GM12878 (cell line): ENCODE data around the gene IMMP2L. TPM values are rescaled to one million over a fixed set of nuclear protein-coding genes. Genes with fewer than 3 reads are reported as not detected.

ENCODE experiments used
- BCL11A ChIP-seq: IDR thresholded peaks from 2 replicates; pipeline ENCODE4 v1.6.1; 2011; ENCODE audit warnings: low read depth, low read length
- CBX5 ChIP-seq: sonication (generic); IDR thresholded peaks from 2 replicates; pipeline ENCODE4 v1.6.1; 2016; ENCODE audit warnings: low read depth, moderate library complexity, mild to moderate bottlenecking, inconsistent platforms
- CHD1 ChIP-seq: IDR thresholded peaks from 2 replicates; pipeline ENCODE4 v1.6.1; 2012; ENCODE audit warnings: low read depth, low read length, improper control_type of control experiment
- EED ChIP-seq: sonication (generic); IDR thresholded peaks from 2 replicates; pipeline ENCODE4 v1.6.1; 2016; ENCODE audit warnings: antibody characterized with exemption, low read depth
- EZH2 ChIP-seq: IDR thresholded peaks from 2 replicates; pipeline ENCODE4 v1.6.1; 2012; ENCODE audit warnings: low read depth, mild to moderate bottlenecking, control low read depth, inconsistent platforms, low read length, borderline replicate concordance; ENCODE audit not compliant: control insufficient read depth
- JUND ChIP-seq: IDR thresholded peaks from 2 replicates; pipeline ENCODE4 v1.6.1; 2012; ENCODE audit warnings: low read depth, mild to moderate bottlenecking, low read length, improper control_type of control experiment, moderate library complexity
- KDM1A ChIP-seq: fragments of 200-600 bp; sonication (generic); IDR thresholded peaks from 2 replicates; pipeline ENCODE4 v1.6.1; 2016; ENCODE audit warnings: borderline replicate concordance
- MTA2 ChIP-seq: fragments of 450-650 bp; IDR thresholded peaks from 2 replicates; pipeline ENCODE4 v1.6.1; 2016; ENCODE audit warnings: low read depth, mild to moderate bottlenecking, moderate library complexity
- MTA3 ChIP-seq: IDR thresholded peaks from 2 replicates; pipeline ENCODE4 v1.6.1; 2012; ENCODE audit warnings: low read length, inconsistent platforms, borderline replicate concordance
- NFYB ChIP-seq: IDR thresholded peaks from 2 replicates; pipeline ENCODE4 v1.6.1; 2011; ENCODE audit warnings: low read depth, mild to moderate bottlenecking, low read length, improper control_type of control experiment, moderate library complexity; ENCODE audit not compliant: insufficient read depth
- POLR2A ChIP-seq: IDR thresholded peaks from 2 replicates; pipeline ENCODE4 v1.6.1; 2011; ENCODE audit warnings: low read depth, mild to moderate bottlenecking, low read length
- RCOR1 ChIP-seq: conservative IDR thresholded peaks from 2 replicates; pipeline ENCODE4 v1.6.1; 2012; ENCODE audit warnings: low read depth, low read length, improper control_type of control experiment
- SMARCA5 ChIP-seq: fragments of 450-650 bp; IDR thresholded peaks from 2 replicates; pipeline ENCODE4 v1.6.1; 2017; ENCODE audit warnings: mild to moderate bottlenecking
- SMC3 ChIP-seq: IDR thresholded peaks from 2 replicates; pipeline ENCODE4 v1.6.1; 2011; ENCODE audit warnings: low read length, improper control_type of control experiment, borderline replicate concordance
- SREBF1 ChIP-seq: IDR thresholded peaks from 2 replicates; pipeline ENCODE4 v1.6.1; 2012; ENCODE audit warnings: mild to moderate bottlenecking, low read length
- SREBF2 ChIP-seq: IDR thresholded peaks from 2 replicates; pipeline ENCODE4 v1.6.1; 2012; ENCODE audit warnings: mild to moderate bottlenecking, low read length
- SRF ChIP-seq, 2 experiments: IDR thresholded peaks; 2 replicates each; pipeline ENCODE4 v1.6.1; 2011; ENCODE audit warnings: low read depth in 2 of 2, low read length in 2 of 2, mild to moderate bottlenecking in 1 of 2, moderate library complexity in 1 of 2
- STAT3 ChIP-seq: IDR thresholded peaks from 2 replicates; pipeline ENCODE4 v1.6.1; 2011; ENCODE audit warnings: low read depth, low read length, improper control_type of control experiment
- WRNIP1 ChIP-seq: IDR thresholded peaks from 2 replicates; pipeline ENCODE4 v1.6.1; 2011; ENCODE audit warnings: low read depth, low read length, improper control_type of control experiment, borderline replicate concordance
- YY1 ChIP-seq: IDR thresholded peaks from 2 replicates; pipeline ENCODE4 v1.6.1; 2011; ENCODE audit warnings: low read depth, mild to moderate bottlenecking, low read length
- ZBTB40 ChIP-seq: fragments of 450-650 bp; IDR thresholded peaks from 2 replicates; pipeline ENCODE4 v1.6.1; 2016; ENCODE audit warnings: mild to moderate bottlenecking, moderate library complexity, borderline replicate concordance
- ZNF217 ChIP-seq: fragments of 450-650 bp; IDR thresholded peaks from 2 replicates; pipeline ENCODE4 v1.6.1; 2017; ENCODE audit warnings: antibody characterized with exemption, mild to moderate bottlenecking
- ZNF24 ChIP-seq: fragments of 450-650 bp; IDR thresholded peaks from 2 replicates; pipeline ENCODE4 v1.6.1; 2017; ENCODE audit warnings: antibody characterized with exemption, mild to moderate bottlenecking
- polyA plus RNA-seq, 11 experiments: library from polyadenylated mRNA; depleted of rRNA in 4 of 11; unstranded in 6 of 11; stranded (reverse) in 5 of 11; fragments of >200 nt; fragmentation: Nextera tagmentation in 4 of 11; fragmentation: Illumina TruSeq in 1 of 11; extraction: Ambion mirVana in 4 of 11; extraction: Trizol in 1 of 11; gene quantifications; 1 replicate in 1 of 11; 2 replicates in 10 of 11; pipeline versions ENCODE4 v1.2.1 to v1.2.3, GENCODE V29; 2011 to 2016; ENCODE audit warnings: inconsistent platforms in 2 of 11, missing spikeins in 2 of 11, low read depth in 1 of 11
- total RNA-seq, 4 experiments: library from RNA; depleted of rRNA in 3 of 4; stranded (reverse); fragments of >200 nt in 3 of 4; fragmentation: Illumina TruSeq in 1 of 4; extraction: Trizol in 1 of 4; gene quantifications; 2 replicates each; pipeline versions ENCODE4 v1.2.1 to v1.2.3, GENCODE V29; 2013 to 2021
- TF ChIP-seq, protein P1 (sequence below): fragments of 450-650 bp; IDR thresholded peaks from 2 replicates; pipeline ENCODE4 v1.6.1; 2016; ENCODE audit warnings: mild to moderate bottlenecking
- TF ChIP-seq, protein P2 (sequence below): fragments of 450-650 bp; IDR thresholded peaks from 2 replicates; pipeline ENCODE4 v1.6.1; 2017; ENCODE audit warnings: mild to moderate bottlenecking, low read depth, inconsistent platforms; ENCODE audit not compliant: poor library complexity, severe bottlenecking

The IMMP2L gene
- total and polyA plus RNA-seq, 10 of the 15 experiments (the other 5 are each of a cell fraction or from before 2014, with no cell fraction given) = 12.6 to 46.3 (median 19.6) TPM

GRCh38 chr7:111561904-111562732 lies at the start of gene IMMP2L (continued):
- no peak for TF ChIP-seq WRNIP1
- no peak for TF ChIP-seq BCL11A
- no peak for TF ChIP-seq EZH2
- TF ChIP-seq RCOR1 = no peak
- peak; percentile 83 for TF ChIP-seq POLR2A
- no peak for TF ChIP-seq SREBF1
- TF ChIP-seq JUND = no peak
- peak; percentile 21; the same call in 1 of the 2 replicates for TF ChIP-seq ZBTB40
- 0 out of 2 replicates have a peak, but pooled peaks have one; percentile 25 for TF ChIP-seq EED
- TF ChIP-seq NFYB = no peak
- no peak for TF ChIP-seq SRF (IDR thresholded peaks at IDR 0.05; ENCODE audit: low read depth in 2 of 2, low read length in 2 of 2)
- no peak; the same call in 1 of the 2 replicates for TF ChIP-seq SMARCA5
- no peak for TF ChIP-seq SREBF2
- no peak for TF ChIP-seq KDM1A
- TF ChIP-seq MTA3 = no peak
- TF ChIP-seq ZNF24 = no peak
- TF ChIP-seq ZNF217 = 0 out of 2 replicates have a peak, but pooled peaks have one; percentile 26
- TF ChIP-seq YY1 = peak; percentile 58; the same call in 1 of the 2 replicates
- no peak for TF ChIP-seq STAT3
- TF ChIP-seq, protein P1, sequence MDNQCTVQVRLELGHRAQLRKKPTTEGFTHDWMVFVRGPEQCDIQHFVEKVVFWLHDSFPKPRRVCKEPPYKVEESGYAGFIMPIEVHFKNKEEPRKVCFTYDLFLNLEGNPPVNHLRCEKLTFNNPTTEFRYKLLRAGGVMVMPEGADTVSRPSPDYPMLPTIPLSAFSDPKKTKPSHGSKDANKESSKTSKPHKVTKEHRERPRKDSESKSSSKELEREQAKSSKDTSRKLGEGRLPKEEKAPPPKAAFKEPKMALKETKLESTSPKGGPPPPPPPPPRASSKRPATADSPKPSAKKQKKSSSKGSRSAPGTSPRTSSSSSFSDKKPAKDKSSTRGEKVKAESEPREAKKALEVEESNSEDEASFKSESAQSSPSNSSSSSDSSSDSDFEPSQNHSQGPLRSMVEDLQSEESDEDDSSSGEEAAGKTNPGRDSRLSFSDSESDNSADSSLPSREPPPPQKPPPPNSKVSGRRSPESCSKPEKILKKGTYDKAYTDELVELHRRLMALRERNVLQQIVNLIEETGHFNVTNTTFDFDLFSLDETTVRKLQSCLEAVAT = 0 out of 2 replicates have a peak, but pooled peaks have one; percentile 30
- TF ChIP-seq, protein P2, sequence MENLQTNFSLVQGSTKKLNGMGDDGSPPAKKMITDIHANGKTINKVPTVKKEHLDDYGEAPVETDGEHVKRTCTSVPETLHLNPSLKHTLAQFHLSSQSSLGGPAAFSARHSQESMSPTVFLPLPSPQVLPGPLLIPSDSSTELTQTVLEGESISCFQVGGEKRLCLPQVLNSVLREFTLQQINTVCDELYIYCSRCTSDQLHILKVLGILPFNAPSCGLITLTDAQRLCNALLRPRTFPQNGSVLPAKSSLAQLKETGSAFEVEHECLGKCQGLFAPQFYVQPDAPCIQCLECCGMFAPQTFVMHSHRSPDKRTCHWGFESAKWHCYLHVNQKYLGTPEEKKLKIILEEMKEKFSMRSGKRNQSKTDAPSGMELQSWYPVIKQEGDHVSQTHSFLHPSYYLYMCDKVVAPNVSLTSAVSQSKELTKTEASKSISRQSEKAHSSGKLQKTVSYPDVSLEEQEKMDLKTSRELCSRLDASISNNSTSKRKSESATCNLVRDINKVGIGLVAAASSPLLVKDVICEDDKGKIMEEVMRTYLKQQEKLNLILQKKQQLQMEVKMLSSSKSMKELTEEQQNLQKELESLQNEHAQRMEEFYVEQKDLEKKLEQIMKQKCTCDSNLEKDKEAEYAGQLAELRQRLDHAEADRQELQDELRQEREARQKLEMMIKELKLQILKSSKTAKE = no peak
- peak; percentile 52; the same call in 1 of the 2 replicates for TF ChIP-seq CBX5
- peak; percentile 17; the same call in 1 of the 2 replicates for TF ChIP-seq SMC3
- TF ChIP-seq MTA2 = 0 out of 2 replicates have a peak, but pooled peaks have one; percentile 11
- TF ChIP-seq CHD1 = no peak
